NB4 (cell line): ENCODE measurements around the gene KCNG2.

Experiments
- DNase-seq: peaks from one replicate; pipeline ENCODE4 v3.0.0; 2010; ENCODE audit warnings: low read depth
- H3K4me3 ChIP-seq: one replicate; pipeline ENCODE4 v1.5.1; 2011; ENCODE audit warnings: mild to moderate bottlenecking, low read depth, low read length, moderate library complexity
- MYC ChIP-seq: IDR thresholded peaks from 2 replicates; pipeline ENCODE4 v1.6.1; 2011; ENCODE audit warnings: low read depth, low read length
- POLR2A ChIP-seq: IDR thresholded peaks from 2 replicates; pipeline ENCODE4 v1.6.1; 2011; ENCODE audit warnings: mild to moderate bottlenecking; ENCODE audit not compliant: insufficient read length; ENCODE audit errors: extremely low read depth
- TF ChIP-seq, protein P1 (sequence below): IDR thresholded peaks from one replicate; pipeline ENCODE4 v1.5.1; 2012; ENCODE audit warnings: low read depth, low read length
- TF ChIP-seq, protein P2 (sequence below): IDR thresholded peaks from 2 replicates; pipeline ENCODE4 v1.6.1; 2011; ENCODE audit warnings: low read depth, low read length

Gene KCNG2

GRCh38 chr18:79856119-79857007, 58.6 kb downstream of the KCNG2 start:
- peak; percentile 65 for DNase-seq

DNA sequence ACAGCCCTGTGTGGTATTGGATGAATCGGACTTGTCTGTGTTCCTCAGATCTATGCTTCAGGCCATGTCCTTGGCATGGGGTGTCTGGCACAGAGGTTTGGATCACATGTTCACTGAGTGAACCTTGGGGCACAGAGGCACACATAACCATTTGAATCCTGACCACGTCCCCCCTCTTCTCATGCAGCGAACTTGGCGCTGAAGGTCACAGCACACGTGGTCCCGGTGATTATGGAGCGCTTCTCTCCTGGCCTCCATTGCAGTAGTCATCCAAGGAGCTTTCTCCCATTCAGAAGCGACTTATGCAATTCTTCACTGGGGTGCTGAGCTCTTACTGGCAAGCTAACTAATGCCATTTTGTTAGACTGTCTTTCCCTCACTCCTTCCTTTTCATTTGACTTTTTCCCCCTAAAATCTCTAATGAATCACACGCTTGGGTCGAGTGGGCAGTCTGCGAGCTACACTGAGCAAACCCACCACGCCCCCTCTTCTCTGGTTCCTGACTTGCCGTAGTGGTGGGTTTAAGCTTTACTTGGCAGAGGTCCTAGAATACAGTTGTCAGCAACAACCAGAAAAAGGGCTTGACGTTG, 59.4 kb downstream of the KCNG2 start:
- TF ChIP-seq, protein P1, sequence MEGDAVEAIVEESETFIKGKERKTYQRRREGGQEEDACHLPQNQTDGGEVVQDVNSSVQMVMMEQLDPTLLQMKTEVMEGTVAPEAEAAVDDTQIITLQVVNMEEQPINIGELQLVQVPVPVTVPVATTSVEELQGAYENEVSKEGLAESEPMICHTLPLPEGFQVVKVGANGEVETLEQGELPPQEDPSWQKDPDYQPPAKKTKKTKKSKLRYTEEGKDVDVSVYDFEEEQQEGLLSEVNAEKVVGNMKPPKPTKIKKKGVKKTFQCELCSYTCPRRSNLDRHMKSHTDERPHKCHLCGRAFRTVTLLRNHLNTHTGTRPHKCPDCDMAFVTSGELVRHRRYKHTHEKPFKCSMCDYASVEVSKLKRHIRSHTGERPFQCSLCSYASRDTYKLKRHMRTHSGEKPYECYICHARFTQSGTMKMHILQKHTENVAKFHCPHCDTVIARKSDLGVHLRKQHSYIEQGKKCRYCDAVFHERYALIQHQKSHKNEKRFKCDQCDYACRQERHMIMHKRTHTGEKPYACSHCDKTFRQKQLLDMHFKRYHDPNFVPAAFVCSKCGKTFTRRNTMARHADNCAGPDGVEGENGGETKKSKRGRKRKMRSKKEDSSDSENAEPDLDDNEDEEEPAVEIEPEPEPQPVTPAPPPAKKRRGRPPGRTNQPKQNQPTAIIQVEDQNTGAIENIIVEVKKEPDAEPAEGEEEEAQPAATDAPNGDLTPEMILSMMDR = no peak
- peak; percentile 44 for DNase-seq
- H3K4me3 ChIP-seq = no peak overlapping the region

More at GRCh38 chr18:79856119-79857007, 58.6 kb downstream of the KCNG2 start:
- no peak for TF ChIP-seq MYC
- no peak for TF ChIP-seq POLR2A
- TF ChIP-seq, protein P1 = no peak
- TF ChIP-seq, protein P2, sequence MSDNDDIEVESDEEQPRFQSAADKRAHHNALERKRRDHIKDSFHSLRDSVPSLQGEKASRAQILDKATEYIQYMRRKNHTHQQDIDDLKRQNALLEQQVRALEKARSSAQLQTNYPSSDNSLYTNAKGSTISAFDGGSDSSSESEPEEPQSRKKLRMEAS = no peak
- no peak overlapping the region for H3K4me3 ChIP-seq

GRCh38 chr18:79859314-79859713, 61.6 kb downstream of the KCNG2 start:
- TF ChIP-seq, protein P2 = no peak
- TF ChIP-seq MYC (no peak), POLR2A (no peak)
- TF ChIP-seq, protein P1 = no peak
- H3K4me3 ChIP-seq = no peak overlapping the region
- DNase-seq = no peak

DNA sequence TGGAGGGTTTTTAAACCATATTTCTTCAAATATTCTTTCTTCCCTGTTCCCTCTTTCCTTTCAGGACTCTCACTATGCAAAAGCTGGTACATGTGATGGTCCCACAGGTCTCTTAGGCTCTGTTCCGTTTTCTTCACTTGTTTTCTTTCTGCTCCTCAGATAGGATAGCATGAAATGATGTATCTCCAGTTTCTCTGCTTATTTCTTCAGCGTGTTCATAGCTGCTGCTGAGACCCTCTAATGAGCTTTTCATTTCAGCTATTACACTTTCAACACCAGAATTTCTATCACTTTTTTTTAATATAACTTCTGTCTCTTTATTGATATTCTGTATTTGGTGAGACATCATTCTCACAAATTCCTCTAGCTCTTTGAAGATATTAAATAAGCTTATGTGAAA, 63.9 kb downstream of the KCNG2 start:
- H3K4me3 ChIP-seq = no peak overlapping the region
- DNase-seq = no peak
- TF ChIP-seq, protein P1 = no peak
- TF ChIP-seq, protein P2 = no peak
- TF ChIP-seq POLR2A (no peak), MYC (no peak)

GRCh38 chr18:79862562-79862961, 64.8 kb downstream of the KCNG2 start:
- no peak overlapping the region for H3K4me3 ChIP-seq
- DNase-seq = no peak
- TF ChIP-seq, protein P2 = no peak
- TF ChIP-seq, protein P1 = no peak
- TF ChIP-seq POLR2A (no peak), MYC (no peak)
